IMR-90 (cell line): ENCODE data around the gene ELOVL5. TPM values are rescaled to one million over a fixed set of nuclear protein-coding genes. Genes with fewer than 3 reads are reported as not detected.

Experiments
- ATAC-seq: fragments of 200-7000 bp; cut with Tn5 transposase; 2 replicates; pipeline ENCODE4 v1.9.1; 2020; ENCODE audit warnings: low read depth, mild to moderate bottlenecking, moderate library complexity
- BruUV-seq: library from RNA; stranded (reverse); fragments of 400-500 nt; replicated peaks from 2 replicates; lab custom pipeline; 2021; lab: Mats Ljungman, UMichigan
- CTCF ChIA-PET: fragments of 300-600 bp; formaldehyde crosslinking; extraction: SDS; loops from one replicate; lab custom pipeline; 2021; ENCODE audit warnings: antibody characterized with exemption; lab: Yijun Ruan, JAX
- POLR2A ChIA-PET: fragments of 300-600 bp; sonication (Branson Sonifier 250); formaldehyde crosslinking; loops from one replicate; lab custom pipeline; 2022; ENCODE audit warnings: antibody characterized with exemption; ENCODE audit not compliant: unreplicated experiment; lab: Charles Lee
- DNase-seq: peaks from one replicate; pipeline ENCODE4 v3.0.0; 2013
- H2AFZ ChIP-seq: replicated peaks from 2 replicates; pipeline ENCODE3; 2013; ENCODE audit warnings: low read length, mild to moderate bottlenecking; ENCODE audit not compliant: poor library complexity
- H2AK5ac ChIP-seq: 2 replicates; pipeline ENCODE4 v1.6.1; 2013; ENCODE audit warnings: low read depth, low read length, inconsistent platforms
- H2AK9ac ChIP-seq: replicated peaks from 2 replicates; pipeline ENCODE3; 2013; ENCODE audit warnings: mild to moderate bottlenecking, low read depth, low read length, moderate library complexity; ENCODE audit not compliant: poor library complexity
- H2BK120ac ChIP-seq: 2 replicates; pipeline ENCODE4 v1.6.1; 2013; ENCODE audit warnings: low read depth, low read length, inconsistent platforms
- H2BK15ac ChIP-seq: 3 replicates; pipeline ENCODE4 v1.6.1; 2013; ENCODE audit warnings: low read depth, low read length, inconsistent platforms
- H2BK20ac ChIP-seq: 2 replicates; pipeline ENCODE4 v1.6.1; 2013; ENCODE audit warnings: low read depth, mild to moderate bottlenecking, inconsistent platforms, low read length, moderate library complexity
- H2BK5ac ChIP-seq: 2 replicates; pipeline ENCODE4 v1.6.1; 2013; ENCODE audit warnings: mild to moderate bottlenecking, low read depth, low read length, inconsistent platforms; ENCODE audit not compliant: poor library complexity, severe bottlenecking
- H3K14ac ChIP-seq: replicated peaks from 2 replicates; pipeline ENCODE4 v1.6.1; 2013; ENCODE audit warnings: low read depth, low read length, inconsistent platforms
- H3K18ac ChIP-seq: 2 replicates; pipeline ENCODE4 v1.6.1; 2013; ENCODE audit warnings: low read depth, low read length, control low read depth
- H3K23ac ChIP-seq: 2 replicates; pipeline ENCODE4 v1.6.1; 2013; ENCODE audit warnings: low read depth, low read length, inconsistent platforms
- H3K27ac ChIP-seq: 2 replicates; pipeline ENCODE4 v1.5.1; 2013; ENCODE audit warnings: mild to moderate bottlenecking, control low read depth, low read length; ENCODE audit not compliant: insufficient read depth
- H3K27me3 ChIP-seq: 2 replicates; pipeline ENCODE4 v1.6.1; 2013; ENCODE audit warnings: low read length; ENCODE audit not compliant: control insufficient read depth, insufficient read depth
- H3K36me3 ChIP-seq: 2 replicates; pipeline ENCODE4 v1.6.1; 2013; ENCODE audit warnings: low read length, mixed read lengths; ENCODE audit not compliant: control insufficient read depth, insufficient read depth
- H3K4ac ChIP-seq: 2 replicates; pipeline ENCODE4 v1.6.1; 2013; ENCODE audit warnings: low read depth, low read length, inconsistent platforms
- H3K4me1 ChIP-seq: 2 replicates; pipeline ENCODE4 v1.6.1; 2013; ENCODE audit warnings: low read length, mixed read lengths; ENCODE audit not compliant: control insufficient read depth, insufficient read depth
- H3K4me2 ChIP-seq: 2 replicates; pipeline ENCODE4 v1.6.1; 2013; ENCODE audit warnings: low read depth, mild to moderate bottlenecking, control low read depth, low read length, moderate library complexity
- H3K4me3 ChIP-seq: 2 replicates; pipeline ENCODE4 v1.5.1; 2013; ENCODE audit warnings: low read depth, mild to moderate bottlenecking, control low read depth, low read length, moderate library complexity; ENCODE audit not compliant: insufficient read depth
- H3K56ac ChIP-seq: 2 replicates; pipeline ENCODE4 v1.6.1; 2013; ENCODE audit warnings: low read length, inconsistent platforms; ENCODE audit not compliant: insufficient read depth; ENCODE audit errors: extremely low read depth
- H3K79me1 ChIP-seq, 2 experiments: 2 replicates each; pipeline ENCODE4 v1.6.1; 2013; ENCODE audit warnings: low read length in 2 of 2, inconsistent platforms in 1 of 2, low read depth in 1 of 2
- H3K9ac ChIP-seq: 2 replicates; pipeline ENCODE4 v1.6.1; 2013; ENCODE audit warnings: low read depth, low read length, control low read depth
- H3K9me1 ChIP-seq: 2 replicates; pipeline ENCODE4 v1.6.1; 2013; ENCODE audit warnings: low read length, inconsistent platforms; ENCODE audit not compliant: insufficient read depth
- H3K9me3 ChIP-seq: 2 replicates; pipeline ENCODE4 v1.6.1; 2013; ENCODE audit warnings: low read length; ENCODE audit not compliant: control insufficient read depth, insufficient read depth
- H4K20me1 ChIP-seq: 2 replicates; pipeline ENCODE4 v1.6.1; 2013; ENCODE audit warnings: low read length, inconsistent platforms; ENCODE audit not compliant: insufficient read depth
- H4K5ac ChIP-seq: 2 replicates; pipeline ENCODE4 v1.6.1; 2013; ENCODE audit warnings: mild to moderate bottlenecking, low read depth, low read length, control low read depth
- H4K8ac ChIP-seq, 2 experiments: 2 replicates each; pipeline ENCODE4 v1.6.1; 2013; ENCODE audit warnings: low read depth in 2 of 2, low read length in 2 of 2, control low read depth in 1 of 2, inconsistent platforms in 1 of 2
- H4K91ac ChIP-seq: 2 replicates; pipeline ENCODE4 v1.6.1; 2013; ENCODE audit warnings: low read depth, low read length, inconsistent platforms; ENCODE audit not compliant: insufficient read depth
- BHLHE40 ChIP-seq: fragments of 150-350 bp; IDR thresholded peaks from 2 replicates; pipeline ENCODE4 v1.6.1; 2016; ENCODE audit warnings: mild to moderate bottlenecking, low read depth, low read length
- CEBPB ChIP-seq: IDR thresholded peaks from 2 replicates; pipeline ENCODE4 v1.6.1; 2012; ENCODE audit warnings: low read depth, low read length, improper control_type of control experiment
- CHD1 ChIP-seq: IDR thresholded peaks from 2 replicates; pipeline ENCODE4 v1.6.1; 2012; ENCODE audit warnings: low read depth, low read length, improper control_type of control experiment
- FOS ChIP-seq: fragments of 150-350 bp; IDR thresholded peaks from 2 replicates; pipeline ENCODE4 v1.6.1; 2016; ENCODE audit warnings: low read depth, low read length
- MAFK ChIP-seq: IDR thresholded peaks from 2 replicates; pipeline ENCODE4 v1.6.1; 2012; ENCODE audit warnings: low read depth, low read length, improper control_type of control experiment
- MAZ ChIP-seq: IDR thresholded peaks from 2 replicates; pipeline ENCODE4 v1.6.1; 2012; ENCODE audit warnings: low read depth, mild to moderate bottlenecking, low read length, improper control_type of control experiment, moderate library complexity, borderline replicate concordance
- MXI1 ChIP-seq: IDR thresholded peaks from 2 replicates; pipeline ENCODE4 v1.6.1; 2012; ENCODE audit warnings: low read depth, mild to moderate bottlenecking, low read length, moderate library complexity, borderline replicate concordance
- NFE2L2 ChIP-seq: fragments of 150-350 bp; IDR thresholded peaks from 2 replicates; pipeline ENCODE4 v1.6.1; 2016; ENCODE audit warnings: low read depth, mild to moderate bottlenecking, low read length
- POLR2A ChIP-seq: IDR thresholded peaks from 2 replicates; pipeline ENCODE4 v1.6.1; 2012; ENCODE audit warnings: mild to moderate bottlenecking, low read depth, low read length
- RAD21 ChIP-seq: IDR thresholded peaks from 2 replicates; pipeline ENCODE4 v1.6.1; 2012; ENCODE audit warnings: low read length, improper control_type of control experiment
- RCOR1 ChIP-seq: IDR thresholded peaks from 2 replicates; pipeline ENCODE4 v1.6.1; 2012; ENCODE audit warnings: mild to moderate bottlenecking, low read length, improper control_type of control experiment; ENCODE audit not compliant: insufficient replicate concordance
- RFX5 ChIP-seq: IDR thresholded peaks from 2 replicates; pipeline ENCODE4 v1.8.0; 2012; ENCODE audit warnings: low read depth, mild to moderate bottlenecking, low read length, moderate library complexity
- SMC3 ChIP-seq: fragments of 150-350 bp; IDR thresholded peaks from 2 replicates; pipeline ENCODE4 v1.6.1; 2016; ENCODE audit warnings: low read depth, mild to moderate bottlenecking, antibody characterized with exemption, low read length, moderate library complexity
- dilution Hi-C: fragments of 300-500 bp; cut with HindIII; formaldehyde crosslinking; loops from one replicate; pipeline ENCODE4 v1.14.3; 2018; ENCODE audit warnings: low sequenced_read_pairs; ENCODE audit not compliant: unreplicated experiment
- in situ Hi-C: fragments of 300-500 bp; cut with MboI; formaldehyde crosslinking; loops from 3 replicates; pipeline ENCODE4 v1.14.3; 2019; ENCODE audit warnings: low sequenced_read_pairs, inconsistent platforms, mixed read lengths
- intact Hi-C: fragments of 100-400 bp; cut with micrococcal nuclease; formaldehyde crosslinking; loops from 2 replicates; pipeline ENCODE4 v1.10.0; 2022
- polyA plus RNA-seq, 3 experiments: library from polyadenylated mRNA; depleted of rRNA; stranded (reverse); fragments of >200 nt; gene quantifications; 2 replicates each; pipeline ENCODE4 v1.2.3, GENCODE V29; 2012; ENCODE audit warnings: low replicate concordance in 1 of 3
- total RNA-seq: library from RNA; depleted of rRNA; stranded (reverse); fragments of >200 nt; gene quantifications from 2 replicates; pipeline ENCODE4 v1.2.3, GENCODE V29; 2012
- TF ChIP-seq, protein P1 (sequence below): fragments of 150-350 bp; IDR thresholded peaks from 2 replicates; pipeline ENCODE4 v1.6.1; 2017; ENCODE audit warnings: mild to moderate bottlenecking, antibody characterized with exemption, low read length, low read depth
- TF ChIP-seq, protein P2 (sequence below): fragments of 150-350 bp; IDR thresholded peaks from 2 replicates; pipeline ENCODE4 v1.6.1; 2016; ENCODE audit warnings: low read depth, mild to moderate bottlenecking, low read length, moderate library complexity, borderline replicate concordance
- TF ChIP-seq, protein P3 (sequence below): conservative IDR thresholded peaks from 2 replicates; pipeline ENCODE4 v1.5.1; 2012; ENCODE audit warnings: mild to moderate bottlenecking, low read depth, low read length, improper control_type of control experiment

Gene ELOVL5
- total and polyA plus RNA-seq, 2 of the 4 experiments (the other 2 are of a cell fraction): 32.1 to 42.3 TPM

DNA sequence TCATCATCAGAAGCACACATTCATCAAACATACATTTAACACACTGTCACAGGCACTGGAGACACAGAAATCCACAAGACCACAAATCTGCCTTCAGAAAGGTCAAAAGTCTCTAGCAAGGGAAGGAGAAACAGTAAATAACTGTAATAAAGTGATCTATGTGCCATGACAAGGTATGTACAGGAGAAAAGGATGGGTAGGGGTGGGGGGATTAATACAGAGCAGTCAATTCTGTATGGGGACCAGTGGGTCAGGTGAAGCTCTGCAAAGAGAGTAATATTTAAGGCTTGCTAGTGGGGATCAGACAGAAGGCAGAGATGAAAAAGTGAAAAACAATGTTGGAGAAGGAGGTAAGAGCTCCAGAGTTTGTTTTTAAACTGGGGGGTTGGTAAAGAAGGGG, 32.6 kb downstream of the ELOVL5 start:
- Histone ChIP-seq H3K36me3 (no peaks in the 10 kb centered on the region), H2BK5ac (no peak overlapping the region), H3K23ac (no peak overlapping the region; the same call in 1 of the 2 replicates), H2BK120ac (no peak overlapping the region), H3K4me2 (no peak overlapping the region), H2AK5ac (no peak overlapping the region), H3K4ac (no peak overlapping the region), H3K56ac (no peak overlapping the region), H3K9ac (no peak overlapping the region), H2AFZ (no peak overlapping the region), H3K79me1 (peaks cover 21 to 70% of the 10 kb centered on the region in 2 experiments), H2BK15ac (no peak overlapping the region), H3K27me3 (no peaks in the 10 kb centered on the region), H3K14ac (no peak overlapping the region), H4K20me1 (peaks cover 15% of the 10 kb centered on the region), H4K8ac (no peak overlapping the region), H3K27ac (no peak overlapping the region), H4K5ac (no peak overlapping the region), H3K4me3 (no peak overlapping the region), H3K18ac (no peak overlapping the region), H3K4me1 (peaks cover 8% of the 10 kb centered on the region), H4K91ac (no peak overlapping the region), H2BK20ac (no peak overlapping the region), H3K9me1 (peaks cover 8% of the 10 kb centered on the region), H2AK9ac (no peak overlapping the region), H3K9me3 (no peaks in the 10 kb centered on the region)
- intact Hi-C loops (no loop called here), in situ Hi-C loops (no loop called here), dilution Hi-C loops (no loop called here)
- ChIA-PET POLR2A (no interaction called here), CTCF (no interaction called here)
- no TSS peak for BruUV-seq
- TF ChIP-seq CEBPB: no peak
- no peak for TF ChIP-seq MAFK
- TF ChIP-seq RAD21: no peak
- TF ChIP-seq BHLHE40: no peak
- TF ChIP-seq SMC3: no peak
- no peak for TF ChIP-seq FOS
- TF ChIP-seq, protein P1, sequence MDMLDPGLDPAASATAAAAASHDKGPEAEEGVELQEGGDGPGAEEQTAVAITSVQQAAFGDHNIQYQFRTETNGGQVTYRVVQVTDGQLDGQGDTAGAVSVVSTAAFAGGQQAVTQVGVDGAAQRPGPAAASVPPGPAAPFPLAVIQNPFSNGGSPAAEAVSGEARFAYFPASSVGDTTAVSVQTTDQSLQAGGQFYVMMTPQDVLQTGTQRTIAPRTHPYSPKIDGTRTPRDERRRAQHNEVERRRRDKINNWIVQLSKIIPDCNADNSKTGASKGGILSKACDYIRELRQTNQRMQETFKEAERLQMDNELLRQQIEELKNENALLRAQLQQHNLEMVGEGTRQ: no peak
- no peak for TF ChIP-seq RFX5
- TF ChIP-seq POLR2A: no peak
- TF ChIP-seq, protein P2, sequence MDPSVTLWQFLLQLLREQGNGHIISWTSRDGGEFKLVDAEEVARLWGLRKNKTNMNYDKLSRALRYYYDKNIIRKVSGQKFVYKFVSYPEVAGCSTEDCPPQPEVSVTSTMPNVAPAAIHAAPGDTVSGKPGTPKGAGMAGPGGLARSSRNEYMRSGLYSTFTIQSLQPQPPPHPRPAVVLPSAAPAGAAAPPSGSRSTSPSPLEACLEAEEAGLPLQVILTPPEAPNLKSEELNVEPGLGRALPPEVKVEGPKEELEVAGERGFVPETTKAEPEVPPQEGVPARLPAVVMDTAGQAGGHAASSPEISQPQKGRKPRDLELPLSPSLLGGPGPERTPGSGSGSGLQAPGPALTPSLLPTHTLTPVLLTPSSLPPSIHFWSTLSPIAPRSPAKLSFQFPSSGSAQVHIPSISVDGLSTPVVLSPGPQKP: no peak
- no peak for TF ChIP-seq CHD1
- TF ChIP-seq MAZ: no peak
- TF ChIP-seq MXI1: no peak
- TF ChIP-seq, protein P3, sequence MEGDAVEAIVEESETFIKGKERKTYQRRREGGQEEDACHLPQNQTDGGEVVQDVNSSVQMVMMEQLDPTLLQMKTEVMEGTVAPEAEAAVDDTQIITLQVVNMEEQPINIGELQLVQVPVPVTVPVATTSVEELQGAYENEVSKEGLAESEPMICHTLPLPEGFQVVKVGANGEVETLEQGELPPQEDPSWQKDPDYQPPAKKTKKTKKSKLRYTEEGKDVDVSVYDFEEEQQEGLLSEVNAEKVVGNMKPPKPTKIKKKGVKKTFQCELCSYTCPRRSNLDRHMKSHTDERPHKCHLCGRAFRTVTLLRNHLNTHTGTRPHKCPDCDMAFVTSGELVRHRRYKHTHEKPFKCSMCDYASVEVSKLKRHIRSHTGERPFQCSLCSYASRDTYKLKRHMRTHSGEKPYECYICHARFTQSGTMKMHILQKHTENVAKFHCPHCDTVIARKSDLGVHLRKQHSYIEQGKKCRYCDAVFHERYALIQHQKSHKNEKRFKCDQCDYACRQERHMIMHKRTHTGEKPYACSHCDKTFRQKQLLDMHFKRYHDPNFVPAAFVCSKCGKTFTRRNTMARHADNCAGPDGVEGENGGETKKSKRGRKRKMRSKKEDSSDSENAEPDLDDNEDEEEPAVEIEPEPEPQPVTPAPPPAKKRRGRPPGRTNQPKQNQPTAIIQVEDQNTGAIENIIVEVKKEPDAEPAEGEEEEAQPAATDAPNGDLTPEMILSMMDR: no peak
- no peak for TF ChIP-seq NFE2L2
- no peak for TF ChIP-seq RCOR1
- ATAC-seq: no peak
- DNase-seq: no peak
